Brain microvascular endothelial cell (primary cell): Measurements from ENCODE around the gene TNRC6B.
"Not testable (repeated sequence)": the region's sequence is repeated elsewhere in the genome, so short reads cannot be mapped to it uniquely, and the experiment has no call there.

Experiments
- DNase-seq: peaks from one replicate; pipeline ENCODE4 v3.0.0-alpha.2; 2020
- H3K27ac ChIP-seq: fragments of 250-450 bp; sonication (Bioruptor Pico); 2 replicates; pipeline ENCODE4 v1.5.1; 2020; ENCODE audit warnings: mild to moderate bottlenecking, moderate library complexity
- H3K27me3 ChIP-seq: fragments of 250-450 bp; sonication (Bioruptor Pico); replicated peaks from 2 replicates; pipeline ENCODE4 v1.5.1; 2020; ENCODE audit warnings: mild to moderate bottlenecking
- H3K36me3 ChIP-seq: fragments of 250-450 bp; sonication (Bioruptor Pico); replicated peaks from 2 replicates; pipeline ENCODE4 v1.5.1; 2020; ENCODE audit warnings: mild to moderate bottlenecking
- H3K4me3 ChIP-seq: 2 replicates; pipeline ENCODE4 v1.5.1; 2011; ENCODE audit warnings: low read depth, mild to moderate bottlenecking, control low read depth, low read length, moderate library complexity
- in situ Hi-C: cut with HindIII; loops from 2 replicates; pipeline ENCODE4 v1.10.0; 2017; ENCODE audit warnings: low sequenced_read_pairs, low pct_ligation_motif_present
- TF ChIP-seq, protein P1 (sequence below): IDR thresholded peaks from 2 replicates; pipeline ENCODE4 v1.5.1; 2011; ENCODE audit warnings: low read depth, mild to moderate bottlenecking, moderate library complexity, low read length, control low read depth, inconsistent platforms; ENCODE audit errors: missing control alignments

TNRC6B gene

DNA sequence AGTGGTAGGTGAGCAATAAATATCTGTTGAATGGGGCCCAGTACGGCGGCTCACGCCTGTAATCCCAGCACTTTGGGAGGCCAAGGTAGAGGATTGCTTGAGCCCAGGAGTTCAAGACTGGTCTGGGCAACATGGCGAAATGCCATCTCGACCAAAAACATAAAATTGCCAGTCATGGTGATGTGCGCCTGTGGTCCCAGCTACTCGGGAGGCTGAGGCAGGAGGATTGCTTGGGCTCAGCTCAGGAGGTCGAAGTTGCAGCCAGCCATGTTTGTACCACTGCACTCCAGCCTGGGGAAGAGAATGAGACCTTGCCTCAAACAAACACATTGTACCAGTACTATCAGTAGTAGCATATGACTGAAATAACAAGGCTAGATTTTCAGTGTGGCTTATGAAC, 196.8 kb downstream of the TNRC6B start:
- H3K27ac ChIP-seq = no peak overlapping the region
- H3K36me3 ChIP-seq = no peaks in the 10 kb centered on the region
- H3K4me3 ChIP-seq = no peak overlapping the region
- H3K27me3 ChIP-seq = no peaks in the 10 kb centered on the region
- TF ChIP-seq, protein P1, sequence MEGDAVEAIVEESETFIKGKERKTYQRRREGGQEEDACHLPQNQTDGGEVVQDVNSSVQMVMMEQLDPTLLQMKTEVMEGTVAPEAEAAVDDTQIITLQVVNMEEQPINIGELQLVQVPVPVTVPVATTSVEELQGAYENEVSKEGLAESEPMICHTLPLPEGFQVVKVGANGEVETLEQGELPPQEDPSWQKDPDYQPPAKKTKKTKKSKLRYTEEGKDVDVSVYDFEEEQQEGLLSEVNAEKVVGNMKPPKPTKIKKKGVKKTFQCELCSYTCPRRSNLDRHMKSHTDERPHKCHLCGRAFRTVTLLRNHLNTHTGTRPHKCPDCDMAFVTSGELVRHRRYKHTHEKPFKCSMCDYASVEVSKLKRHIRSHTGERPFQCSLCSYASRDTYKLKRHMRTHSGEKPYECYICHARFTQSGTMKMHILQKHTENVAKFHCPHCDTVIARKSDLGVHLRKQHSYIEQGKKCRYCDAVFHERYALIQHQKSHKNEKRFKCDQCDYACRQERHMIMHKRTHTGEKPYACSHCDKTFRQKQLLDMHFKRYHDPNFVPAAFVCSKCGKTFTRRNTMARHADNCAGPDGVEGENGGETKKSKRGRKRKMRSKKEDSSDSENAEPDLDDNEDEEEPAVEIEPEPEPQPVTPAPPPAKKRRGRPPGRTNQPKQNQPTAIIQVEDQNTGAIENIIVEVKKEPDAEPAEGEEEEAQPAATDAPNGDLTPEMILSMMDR = no peak
- DNase-seq = no peak
- in situ Hi-C loops = no loop called here

DNA sequence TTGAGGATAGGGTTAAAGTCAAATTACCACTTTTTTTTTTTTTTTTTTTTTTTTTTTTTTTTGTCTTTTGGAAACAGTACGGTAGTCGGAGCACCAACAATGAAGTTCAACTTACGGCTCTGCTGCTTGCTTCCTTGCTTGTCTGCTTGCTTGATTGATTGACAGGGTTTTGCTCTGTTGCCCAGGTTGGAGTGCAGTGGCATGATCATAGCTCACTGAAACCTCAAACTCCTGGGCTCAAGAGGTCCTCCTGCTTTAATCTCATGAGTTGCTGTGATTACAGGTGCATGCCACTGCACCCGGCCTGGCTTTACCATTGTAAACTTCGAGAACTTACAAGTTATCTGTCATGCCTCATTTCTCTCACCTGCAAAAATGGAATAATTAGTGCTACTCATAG, 198.4 kb downstream of the TNRC6B start:
- TF ChIP-seq, protein P1 = no peak
- H3K27ac ChIP-seq = no peak overlapping the region
- no peak overlapping the region for H3K4me3 ChIP-seq
- no peaks in the 10 kb centered on the region for H3K27me3 ChIP-seq
- DNase-seq = no peak
- in situ Hi-C loops = no loop called here
- H3K36me3 ChIP-seq = no peaks in the 10 kb centered on the region

DNA sequence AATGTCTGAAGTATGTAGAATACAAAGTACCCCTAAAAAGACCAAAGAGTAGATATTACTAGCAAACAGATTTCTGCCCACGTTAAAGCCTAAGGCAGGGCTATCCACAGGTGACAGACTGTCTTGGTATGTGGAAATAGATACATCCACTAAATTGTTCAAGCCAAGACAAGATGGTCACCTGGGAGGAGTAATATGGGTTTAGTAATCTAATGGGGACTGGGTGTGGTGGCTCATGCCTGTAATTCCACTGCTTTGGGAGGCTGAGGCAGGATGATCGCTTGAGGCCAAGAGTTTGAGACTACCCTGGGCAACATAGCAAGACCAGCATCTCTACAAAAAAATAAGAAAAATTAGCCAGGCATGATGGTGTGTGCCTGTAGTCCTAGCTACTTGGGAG, 200.2 kb downstream of the TNRC6B start:
- H3K27me3 ChIP-seq = no peaks in the 10 kb centered on the region
- no peak overlapping the region for H3K27ac ChIP-seq
- in situ Hi-C loops = no loop called here
- H3K36me3 ChIP-seq = no peaks in the 10 kb centered on the region
- DNase-seq = no peak
- no peak overlapping the region for H3K4me3 ChIP-seq
- TF ChIP-seq, protein P1 = no peak

DNA sequence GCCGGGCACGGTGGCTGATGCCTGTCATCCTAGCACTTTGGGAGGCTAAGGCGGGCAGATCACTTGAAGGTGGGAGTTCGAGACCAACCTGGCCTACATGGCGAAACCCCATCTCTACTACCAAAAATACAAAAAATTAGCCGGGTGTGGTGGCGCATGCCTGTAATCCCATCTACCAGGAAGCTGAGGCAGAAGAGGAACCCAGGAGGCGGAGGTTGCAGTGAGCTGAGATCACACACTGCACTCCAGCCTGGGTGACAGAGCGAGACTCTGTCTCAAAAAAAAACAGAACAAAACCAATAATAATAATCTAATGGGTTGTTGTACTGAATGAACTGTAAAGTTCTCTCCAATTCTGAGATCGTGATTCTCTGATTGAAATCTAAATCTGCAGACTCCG, 200.7 kb downstream of the TNRC6B start:
- H3K4me3 ChIP-seq, H3K36me3 ChIP-seq, H3K27ac ChIP-seq, DNase-seq, in situ Hi-C loops, H3K27me3 ChIP-seq: not testable (repeated sequence)

DNA sequence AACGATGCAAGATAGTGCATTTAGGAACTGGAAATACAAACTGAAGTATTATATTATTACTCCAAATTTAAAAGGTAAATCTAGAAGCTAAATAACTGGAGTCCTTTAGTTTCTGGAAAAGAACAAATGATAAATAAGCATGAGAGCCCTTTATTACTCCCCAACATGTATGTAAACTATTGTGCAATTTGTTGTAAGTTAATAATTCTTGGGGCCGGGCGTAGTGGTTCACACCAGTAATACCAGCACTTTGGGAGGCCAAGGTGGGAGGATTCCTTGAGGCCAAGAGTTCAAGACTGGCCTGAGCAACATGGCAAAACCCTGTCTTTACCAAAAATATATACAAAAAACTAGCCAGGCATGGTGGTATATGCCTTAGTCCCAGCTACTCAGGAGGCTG, 203.7 kb downstream of the TNRC6B start:
- no peak for DNase-seq
- Histone ChIP-seq H3K27me3 (no peaks in the 10 kb centered on the region), H3K27ac (no peak overlapping the region), H3K4me3 (no peak overlapping the region), H3K36me3 (no peaks in the 10 kb centered on the region)
- in situ Hi-C loops = no loop called here
- TF ChIP-seq, protein P1 = no peak

DNA sequence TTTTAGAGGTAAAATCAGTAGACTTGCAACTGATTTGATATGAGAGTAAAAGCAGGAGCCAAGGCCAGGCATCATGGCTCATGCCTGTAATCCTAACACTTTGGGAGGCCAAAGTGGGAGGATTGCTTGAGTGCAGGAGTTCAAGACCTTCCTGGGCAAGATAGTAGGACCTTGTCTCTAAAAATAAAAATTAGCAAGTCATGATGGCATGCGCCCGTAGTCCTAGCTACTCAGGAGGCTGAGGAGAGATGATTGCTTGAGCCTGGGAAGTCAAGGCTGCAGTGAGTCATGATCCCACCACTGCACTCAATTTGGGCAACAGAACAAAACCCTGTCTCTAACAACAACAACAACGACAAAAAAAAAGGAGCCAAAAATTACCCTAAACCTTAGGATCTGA, 206.2 kb downstream of the TNRC6B start:
- Histone ChIP-seq H3K4me3 (no peak overlapping the region), H3K36me3 (no peaks in the 10 kb centered on the region), H3K27me3 (no peaks in the 10 kb centered on the region), H3K27ac (peak overlapping the region; percentile 84)
- TF ChIP-seq, protein P1 = no peak
- in situ Hi-C loops = no loop called here
- peak; percentile 88 for DNase-seq
